ENCODE measurements around the gene CCDC157.

Gene CCDC157

DNA sequence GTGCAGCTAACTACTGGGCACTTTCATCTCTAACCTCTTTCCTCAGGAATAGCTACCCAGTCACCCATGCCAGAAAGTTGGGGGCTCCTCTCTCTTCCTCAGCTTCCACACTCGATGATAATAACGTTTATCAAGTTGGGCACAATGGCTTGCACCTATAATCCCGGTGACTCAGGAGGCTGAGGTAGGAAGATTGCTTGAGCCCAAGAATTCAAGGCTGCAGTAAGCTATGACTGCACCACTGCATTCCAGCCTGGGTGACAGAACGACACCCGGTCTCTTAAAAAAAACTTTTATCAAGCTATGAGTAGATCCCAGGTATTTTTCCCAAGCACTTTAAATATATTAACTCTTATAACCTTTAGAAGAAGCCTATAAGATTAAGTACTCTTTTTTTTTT lies 2.2 kb upstream of the CCDC157 start:
- no peak for DNase-seq (ENCODE audit: low spot score)

GRCh38 chr22:30357236-30357570 lies 396 bp downstream of the CCDC157 start:
- DNase-seq (ENCODE audit: low spot score) = no peak

- DNase-seq (ENCODE audit: low spot score) = no peak
These were observed 926 bp downstream of the CCDC157 start for GRCh38 chr22:30357650-30358215.

GRCh38 chr22:30358541-30358940 lies 1.7 kb downstream of the CCDC157 start:
- no peak for DNase-seq (ENCODE audit: low spot score)

GRCh38 chr22:30361916-30362650 lies 5.3 kb downstream of the CCDC157 start:
- DNase-seq (ENCODE audit: low spot score) = no peak

DNA sequence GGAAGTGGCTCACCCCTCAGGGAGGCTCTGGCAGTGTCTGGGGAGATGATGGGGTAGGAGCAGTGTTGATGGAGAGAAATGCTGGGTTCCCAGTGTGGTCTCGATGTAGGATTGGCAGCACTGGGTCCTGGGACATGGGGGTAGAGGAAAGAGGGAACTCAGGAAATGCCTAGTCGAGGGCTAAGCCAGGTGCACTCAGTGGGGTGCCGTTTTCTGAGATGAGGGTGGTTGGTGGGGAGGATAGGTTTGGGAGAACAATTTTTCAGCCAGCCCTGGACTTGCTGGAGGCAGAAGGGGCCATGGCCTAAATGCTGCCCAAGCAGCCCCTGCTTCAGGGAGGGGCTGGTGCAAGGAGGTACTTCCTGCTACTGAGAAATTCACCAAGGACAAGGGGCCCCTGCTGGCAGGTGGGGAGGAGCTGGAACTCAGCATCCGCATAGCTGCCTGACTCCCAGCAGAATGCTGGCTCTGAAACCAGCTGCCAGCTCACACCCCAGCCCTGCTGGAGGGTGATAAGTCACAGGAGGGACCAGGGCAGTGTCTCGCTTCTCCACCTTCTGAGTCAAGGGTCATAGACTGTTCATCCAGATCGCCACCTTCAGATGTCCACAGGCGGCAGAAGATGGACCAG lies 6.0 kb downstream of the CCDC157 start:
- DNase-seq (ENCODE audit: low spot score) = no peak

DNA sequence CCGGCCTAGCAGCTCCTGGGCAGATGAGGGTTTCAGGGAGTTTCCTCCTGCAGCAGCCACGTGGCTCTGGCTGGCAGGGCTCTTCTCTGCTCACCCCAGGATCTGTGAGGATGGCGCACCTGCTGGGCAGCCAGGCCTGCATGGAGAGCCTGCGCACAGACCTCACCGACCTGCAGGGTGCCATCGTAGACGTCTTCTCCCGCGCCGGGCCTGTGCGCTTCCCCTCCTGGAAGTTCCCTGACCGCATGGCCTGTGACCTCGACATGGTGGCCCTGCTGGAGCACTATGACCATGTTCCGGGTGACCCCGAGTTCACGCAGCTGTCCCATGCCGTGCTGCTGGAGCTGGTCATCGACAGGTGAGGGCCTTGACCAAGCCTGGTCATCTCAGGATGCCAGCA lies 9.1 kb downstream of the CCDC157 start:
- no peak for DNase-seq (ENCODE audit: low spot score)

DNA sequence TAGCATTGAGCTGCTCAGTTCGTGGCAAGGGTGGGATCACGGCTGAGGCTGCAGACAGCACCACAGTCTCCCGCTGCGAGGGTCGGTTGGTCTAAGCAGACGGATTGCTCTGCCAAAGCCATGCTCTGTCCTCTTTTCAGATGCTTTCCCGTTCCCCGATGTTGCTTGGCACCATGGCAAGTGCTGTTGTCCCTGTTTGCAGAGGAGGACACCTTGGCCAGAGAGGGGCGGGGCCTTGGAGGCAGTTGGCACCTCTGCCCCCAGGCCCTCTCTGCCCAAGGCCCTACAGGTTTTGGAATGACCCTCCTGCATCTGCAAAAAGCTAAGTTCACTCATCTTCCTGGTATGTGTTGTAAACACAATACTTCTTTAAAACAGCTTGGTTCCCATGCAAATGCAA lies 11.6 kb downstream of the CCDC157 start:
- no peak for DNase-seq (ENCODE audit: low spot score)

- no peak for DNase-seq (ENCODE audit: low spot score)
These were observed 13.9 kb downstream of the CCDC157 start for GRCh38 chr22:30370641-30371230.

DNA sequence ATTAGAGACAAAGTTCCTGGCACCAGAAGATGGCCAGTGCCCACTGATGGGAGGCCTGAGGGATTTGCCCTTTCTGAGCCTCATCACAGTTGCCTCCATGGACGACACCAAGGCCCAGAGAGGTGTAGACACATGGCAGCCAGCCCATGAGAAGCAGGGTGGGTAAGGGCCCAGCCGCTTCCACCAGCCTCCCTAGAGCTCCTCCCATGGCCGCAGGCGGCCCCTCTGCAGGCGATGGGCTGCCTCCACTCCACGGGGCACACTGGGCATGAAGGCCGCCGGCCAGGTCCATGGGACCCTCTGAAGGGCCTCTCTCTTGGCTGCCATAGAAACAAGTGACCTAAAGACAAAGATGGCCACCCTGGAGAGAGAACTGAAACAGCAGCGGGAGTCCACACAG lies 14.5 kb downstream of the CCDC157 start:
- DNase-seq (ENCODE audit: low spot score) = no peak

DNA sequence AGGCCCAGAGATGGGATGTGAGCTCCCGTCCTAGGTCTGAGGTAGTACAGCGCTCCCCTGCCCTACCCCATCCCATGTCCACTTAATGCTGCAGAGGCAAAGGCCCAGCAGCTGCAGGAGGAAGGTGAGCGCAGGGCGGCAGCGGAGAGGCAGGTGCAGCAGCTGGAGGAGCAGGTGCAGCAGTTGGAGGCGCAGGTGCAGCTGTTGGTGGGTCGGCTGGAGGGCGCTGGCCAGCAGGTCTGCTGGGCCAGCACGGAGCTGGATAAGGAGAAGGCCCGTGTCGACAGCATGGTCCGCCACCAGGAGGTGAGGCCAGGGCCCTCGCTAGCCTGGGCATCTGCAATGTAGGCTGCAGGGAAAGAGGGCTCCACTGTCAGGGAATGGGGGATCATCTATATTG lies 15.2 kb downstream of the CCDC157 start:
- no peak for DNase-seq (ENCODE audit: low spot score)

DNA sequence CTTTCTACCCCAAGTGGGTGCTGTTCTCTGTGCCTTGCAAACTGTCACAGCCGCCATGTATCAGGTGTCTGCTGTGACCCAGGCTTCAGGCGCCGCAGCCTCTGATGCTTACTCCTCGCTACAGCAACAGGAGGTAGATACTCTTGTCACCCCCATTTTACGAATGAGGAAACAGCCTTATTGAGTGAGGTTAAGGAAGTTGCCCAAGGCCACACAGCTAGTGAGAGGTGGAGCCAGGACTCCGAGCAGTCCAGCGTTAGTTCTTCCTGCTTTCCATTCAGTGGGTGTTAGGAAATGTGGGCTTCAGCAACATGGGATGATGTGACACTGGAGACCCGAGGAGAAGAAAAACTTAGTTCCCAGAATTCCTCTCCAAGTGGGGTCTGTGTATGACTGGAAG lies 16.1 kb downstream of the CCDC157 start:
- no peak for DNase-seq (ENCODE audit: low spot score)

DNA sequence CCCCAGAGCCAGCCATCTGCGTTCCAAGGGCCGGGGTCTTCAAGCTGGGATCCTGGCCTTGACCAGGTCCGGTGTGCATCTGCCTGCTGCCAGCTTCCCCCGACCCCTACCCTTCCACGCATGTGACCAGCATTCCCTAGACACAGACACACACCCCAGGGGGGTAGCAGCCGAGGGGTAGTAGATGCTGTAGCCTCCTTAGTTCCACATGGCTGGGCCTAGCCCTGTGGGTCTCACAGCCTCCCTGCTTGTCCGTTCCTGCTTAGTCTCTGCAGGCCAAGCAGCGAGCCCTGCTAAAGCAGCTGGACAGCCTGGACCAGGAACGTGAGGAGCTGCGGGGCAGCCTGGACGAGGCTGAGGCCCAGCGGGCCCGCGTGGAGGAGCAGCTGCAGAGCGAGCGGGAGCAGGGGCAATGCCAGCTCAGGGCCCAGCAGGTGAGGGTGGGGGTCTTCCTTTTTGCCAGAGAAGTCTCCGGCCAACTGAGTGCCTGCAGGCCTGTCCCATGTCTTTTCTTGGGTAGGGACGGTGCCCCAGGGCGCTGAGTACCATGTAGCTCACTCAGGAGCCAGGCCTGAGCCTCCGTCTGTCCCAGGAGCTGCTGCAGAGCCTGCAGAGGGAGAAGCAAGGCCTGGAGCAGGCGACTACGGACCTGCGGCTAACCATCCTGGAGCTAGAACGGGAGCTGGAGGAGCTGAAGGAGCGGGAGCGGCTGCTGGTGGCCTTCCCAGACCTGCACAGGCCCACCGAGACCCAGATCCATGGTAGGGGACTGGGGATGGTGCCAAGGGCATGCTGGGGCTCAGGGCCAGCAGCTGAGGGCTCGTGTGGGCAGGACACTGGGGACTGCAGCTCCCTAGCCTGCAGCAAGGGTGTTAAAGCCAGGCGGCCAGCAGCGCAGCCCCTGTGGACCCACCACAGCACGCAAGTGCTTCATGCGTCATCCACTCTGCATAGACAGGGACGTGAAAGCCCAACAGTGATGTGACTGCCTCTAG lies 16.8 kb downstream of the CCDC157 start:
- no peak for DNase-seq (ENCODE audit: low spot score)

DNA sequence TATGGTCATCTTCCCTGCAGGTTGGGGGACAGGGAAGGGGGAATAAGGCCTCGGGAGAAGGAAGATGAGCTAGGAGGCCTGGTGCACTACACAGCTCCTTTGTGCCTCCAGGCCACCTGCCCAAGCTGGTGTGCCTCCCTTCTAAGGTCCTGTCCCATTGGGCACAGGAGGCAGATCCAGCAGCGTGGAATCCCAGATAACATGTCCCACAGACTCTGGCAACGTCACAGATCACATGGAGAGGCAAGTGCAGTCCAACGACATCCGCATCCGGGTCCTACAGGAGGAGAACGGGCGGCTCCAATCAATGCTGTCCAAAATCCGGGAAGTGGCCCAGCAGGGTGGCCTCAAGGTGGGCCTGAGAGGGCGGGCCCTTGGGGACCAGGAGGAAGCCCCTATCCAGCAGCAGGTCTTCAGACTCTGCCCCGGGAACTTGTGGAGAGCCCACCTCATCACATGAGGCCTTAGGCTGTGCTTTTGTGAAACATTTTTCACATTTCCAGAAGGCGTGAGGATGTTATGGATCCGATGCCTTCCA lies 18.6 kb downstream of the CCDC157 start:
- DNase-seq (ENCODE audit: low spot score) = no peak

GRCh38 chr22:30380011-30380410 lies 23.2 kb downstream of the CCDC157 start:
- DNase-seq (ENCODE audit: low spot score) = no peak

- no peak for DNase-seq (ENCODE audit: low spot score)
These were observed 24.5 kb downstream of the CCDC157 start for GRCh38 chr22:30381264-30381663.

- no peak for DNase-seq (ENCODE audit: low spot score)
These were observed 25.5 kb downstream of the CCDC157 start for GRCh38 chr22:30382340-30382739.

GRCh38 chr22:30383061-30383460 lies 26.3 kb downstream of the CCDC157 start:
- no peak for DNase-seq (ENCODE audit: low spot score)

DNA sequence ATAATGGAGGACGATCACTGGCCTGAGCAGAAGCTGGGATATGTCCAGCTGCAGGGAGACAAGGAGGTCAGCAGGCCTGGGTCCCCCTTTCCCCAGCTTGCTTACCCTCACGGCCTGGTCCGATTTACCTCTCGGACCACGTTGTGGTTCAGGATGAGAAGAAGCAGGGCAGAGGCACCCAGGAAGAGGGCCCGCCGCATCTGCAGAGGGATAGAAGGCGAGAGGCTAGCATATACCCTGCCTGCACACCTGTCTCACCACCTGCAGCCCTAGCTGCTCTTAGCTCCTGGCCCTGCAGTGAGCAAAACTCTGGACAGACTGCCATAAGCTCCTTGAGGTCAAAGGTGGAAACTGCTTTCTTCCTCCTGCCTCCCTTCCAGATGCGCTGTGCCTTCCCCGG lies 29.1 kb downstream of the CCDC157 start:
- no peak for DNase-seq (ENCODE audit: low spot score)

DNA sequence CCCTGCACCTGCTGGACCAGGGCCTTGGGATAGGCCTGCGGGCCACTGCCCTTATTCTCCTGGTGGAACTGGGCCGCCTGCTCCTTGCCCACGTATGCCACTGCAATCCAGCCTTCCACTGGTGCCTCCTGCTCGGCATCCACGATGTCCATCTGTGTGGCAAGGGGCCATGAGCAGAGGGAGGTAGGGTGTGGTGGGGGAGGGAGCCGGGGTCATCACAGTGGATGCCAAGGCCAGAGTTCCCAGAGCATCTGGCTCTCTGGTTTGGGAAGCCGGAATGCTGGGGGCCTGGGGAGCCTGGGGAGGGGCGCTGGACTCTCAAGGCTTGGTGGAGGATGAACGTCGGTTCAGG lies 29.8 kb downstream of the CCDC157 start:
- no peak for DNase-seq (ENCODE audit: low spot score)

DNA sequence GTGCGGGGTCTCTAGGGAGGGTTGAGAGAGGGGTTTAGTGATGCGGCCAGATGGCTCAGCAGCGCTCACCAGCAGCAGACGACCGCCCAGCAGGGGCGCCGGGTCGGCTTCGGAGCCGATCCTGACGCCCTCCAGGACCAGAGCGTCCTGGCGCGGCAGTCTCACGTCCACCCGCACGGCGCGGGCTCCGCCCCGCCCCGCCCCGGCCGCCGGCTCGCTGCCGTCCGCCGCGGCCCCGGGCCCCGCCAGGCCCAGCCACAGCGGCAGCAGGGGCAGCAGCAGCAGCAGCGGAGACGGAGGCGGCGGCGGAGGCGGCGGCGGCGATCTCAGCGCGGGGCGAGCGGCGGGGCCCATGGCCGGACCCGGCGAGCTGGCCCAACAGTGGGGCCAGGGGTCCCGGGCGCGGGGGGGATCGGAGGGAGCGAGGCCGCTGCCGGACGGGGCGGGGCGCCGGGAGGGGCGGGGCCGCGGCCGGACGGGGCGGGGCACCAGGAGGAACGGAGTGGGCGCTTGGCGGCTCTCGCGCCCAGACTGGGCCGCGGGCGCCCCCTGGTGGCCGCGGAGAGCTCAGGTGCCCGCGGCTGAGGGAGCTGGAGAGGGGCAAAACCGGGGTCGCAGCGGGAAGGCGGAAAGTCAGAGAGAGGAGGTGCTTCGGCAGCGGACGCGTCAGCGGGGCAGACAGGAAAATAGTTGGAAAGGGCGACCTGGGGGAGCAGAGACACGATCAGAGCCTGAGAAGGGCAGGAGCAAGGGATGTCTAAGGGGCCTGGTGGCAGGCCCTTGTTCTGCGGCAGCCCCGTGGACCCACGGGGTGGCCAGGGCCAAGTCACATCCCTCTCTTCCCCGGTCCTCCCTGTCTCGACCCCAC lies 30.4 kb downstream of the CCDC157 start, which contains the start of gene RNF215:
Gene RNF215, minus strand, starts transcription at position 452 of the 868 bp plus-strand sequence. Its CDS starts 98 bp downstream, at position 354.
- DNase-seq (ENCODE audit: low spot score) = peak; percentile 74

Measured in pons (tissue), 1 donor.